ENCODE measurements around the gene IKZF1.

DNA sequence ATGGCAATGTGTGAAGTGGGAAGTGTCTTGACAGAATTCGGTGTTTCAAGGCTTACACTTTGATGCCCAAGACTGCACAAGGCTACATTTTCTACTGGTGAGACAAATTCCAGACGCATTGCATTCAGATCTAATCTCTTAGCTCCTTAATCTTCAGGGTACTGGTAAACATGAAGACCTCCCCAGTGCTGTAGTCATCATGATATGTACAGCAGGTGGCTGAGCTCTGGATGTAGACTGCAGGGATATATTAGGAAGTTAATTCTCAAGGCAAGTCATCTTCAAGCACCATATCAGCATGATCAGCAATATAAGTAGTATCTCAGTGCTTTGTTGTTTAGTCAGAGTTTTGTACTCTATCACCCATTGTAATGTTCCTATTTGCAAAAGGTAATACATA lies 61.8 kb downstream of the IKZF1 start:
- no peak for TF ChIP-seq EZH2 (IDR thresholded peaks at IDR 0.05; ENCODE audit: borderline replicate concordance, low read depth, low read length, poor library complexity, severe bottlenecking)
- TF ChIP-seq, protein P1, sequence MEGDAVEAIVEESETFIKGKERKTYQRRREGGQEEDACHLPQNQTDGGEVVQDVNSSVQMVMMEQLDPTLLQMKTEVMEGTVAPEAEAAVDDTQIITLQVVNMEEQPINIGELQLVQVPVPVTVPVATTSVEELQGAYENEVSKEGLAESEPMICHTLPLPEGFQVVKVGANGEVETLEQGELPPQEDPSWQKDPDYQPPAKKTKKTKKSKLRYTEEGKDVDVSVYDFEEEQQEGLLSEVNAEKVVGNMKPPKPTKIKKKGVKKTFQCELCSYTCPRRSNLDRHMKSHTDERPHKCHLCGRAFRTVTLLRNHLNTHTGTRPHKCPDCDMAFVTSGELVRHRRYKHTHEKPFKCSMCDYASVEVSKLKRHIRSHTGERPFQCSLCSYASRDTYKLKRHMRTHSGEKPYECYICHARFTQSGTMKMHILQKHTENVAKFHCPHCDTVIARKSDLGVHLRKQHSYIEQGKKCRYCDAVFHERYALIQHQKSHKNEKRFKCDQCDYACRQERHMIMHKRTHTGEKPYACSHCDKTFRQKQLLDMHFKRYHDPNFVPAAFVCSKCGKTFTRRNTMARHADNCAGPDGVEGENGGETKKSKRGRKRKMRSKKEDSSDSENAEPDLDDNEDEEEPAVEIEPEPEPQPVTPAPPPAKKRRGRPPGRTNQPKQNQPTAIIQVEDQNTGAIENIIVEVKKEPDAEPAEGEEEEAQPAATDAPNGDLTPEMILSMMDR (conservative IDR thresholded peaks at IDR 0.05; ENCODE audit: low read depth, low read length): no peak

Measured in A673 (cell line).